HEK293 (cell line): ENCODE measurements around the gene SLC35E1.
A peak's percentile ranks its signal among the peaks of the same experiment; 100 is the strongest.

Experiments
- CTCF ChIA-PET: fragments of 350-600 bp; formaldehyde crosslinking; extraction: SDS; loops from one replicate; lab custom pipeline; 2021; ENCODE audit warnings: antibody characterized with exemption; lab: Yijun Ruan, JAX
- POLR2A ChIA-PET: fragments of 300-600 bp; formaldehyde crosslinking; extraction: SDS; loops from one replicate; lab custom pipeline; 2020; ENCODE audit warnings: antibody characterized with exemption, inconsistent platforms; lab: Yijun Ruan, JAX
- H3K27ac ChIP-seq: fragments of 200-500 bp; sonication (Bioruptor generic); 2 replicates; pipeline ENCODE4 v1.5.1; 2014; ENCODE audit warnings: low read depth, low read length, control low read depth, inconsistent platforms; ENCODE audit errors: extremely low read depth
- H3K36me3 ChIP-seq, 2 experiments: fragments of 200-500 bp in 1 of 2; sonication (Bioruptor generic) in 1 of 2; 1 replicate in 1 of 2; 2 replicates in 1 of 2; pipeline ENCODE4 v1.5.1; 2014 to 2017; ENCODE audit warnings: inconsistent platforms in 2 of 2, low read length in 2 of 2; ENCODE audit not compliant: control insufficient read depth in 2 of 2, insufficient read depth in 1 of 2
- H3K4me1 ChIP-seq: fragments of 200-500 bp; sonication (Bioruptor generic); 2 replicates; pipeline ENCODE4 v1.5.1; 2014; ENCODE audit warnings: mild to moderate bottlenecking, low read length, inconsistent platforms; ENCODE audit not compliant: control insufficient read depth, insufficient read depth
- H3K4me3 ChIP-seq: 2 replicates; pipeline ENCODE4 v1.5.1; 2011; ENCODE audit warnings: low read depth, mild to moderate bottlenecking, control low read depth, low read length, moderate library complexity
- H3K9me3 ChIP-seq: fragments of 200-500 bp; sonication (Bioruptor generic); 2 replicates; pipeline ENCODE4 v1.5.1; 2014; ENCODE audit warnings: low read depth, low read length, inconsistent platforms; ENCODE audit not compliant: control insufficient read depth, insufficient read depth
- FEZF1 ChIP-seq: fragments of 450-650 bp; formaldehyde crosslinking; IDR thresholded peaks from 2 replicates; pipeline ENCODE4 v1.5.1; 2016; ENCODE audit warnings: missing biosample characterization, missing genetic modification characterization
- GLIS1 ChIP-seq: fragments of 450-650 bp; formaldehyde crosslinking; IDR thresholded peaks from 2 replicates; pipeline ENCODE4 v1.5.1; 2016; ENCODE audit warnings: missing biosample characterization, missing genetic modification characterization
- KLF1 ChIP-seq: fragments of 450-650 bp; formaldehyde crosslinking; IDR thresholded peaks from 2 replicates; pipeline ENCODE4 v1.5.1; 2016; ENCODE audit warnings: missing biosample characterization, missing genetic modification characterization
- KLF16 ChIP-seq: fragments of 450-650 bp; formaldehyde crosslinking; IDR thresholded peaks from 2 replicates; pipeline ENCODE4 v1.5.1; 2017; ENCODE audit warnings: missing biosample characterization, missing genetic modification characterization
- SALL2 ChIP-seq: fragments of 450-650 bp; formaldehyde crosslinking; IDR thresholded peaks from 2 replicates; pipeline ENCODE4 v1.5.0; 2017; ENCODE audit warnings: missing biosample characterization, mild to moderate bottlenecking, missing genetic modification characterization, borderline replicate concordance
- ZBTB1 ChIP-seq: fragments of 450-650 bp; formaldehyde crosslinking; IDR thresholded peaks from 2 replicates; pipeline ENCODE4 v1.5.1; 2016; ENCODE audit warnings: missing biosample characterization, missing genetic modification characterization
- ZBTB11 ChIP-seq: fragments of 450-650 bp; formaldehyde crosslinking; conservative IDR thresholded peaks from 2 replicates; pipeline ENCODE4 v1.5.1; 2016; ENCODE audit warnings: low read depth, missing biosample characterization, missing genetic modification characterization
- ZBTB20 ChIP-seq: fragments of 450-650 bp; formaldehyde crosslinking; IDR thresholded peaks from 2 replicates; pipeline ENCODE4 v1.5.1; 2016; ENCODE audit warnings: missing biosample characterization, missing genetic modification characterization
- ZBTB26 ChIP-seq: fragments of 450-650 bp; formaldehyde crosslinking; optimal IDR thresholded peaks from 2 replicates; pipeline ENCODE3; 2016; ENCODE audit warnings: missing biosample characterization, mild to moderate bottlenecking, missing genetic modification characterization
- ZIC2 ChIP-seq: fragments of 450-650 bp; formaldehyde crosslinking; IDR thresholded peaks from 2 replicates; pipeline ENCODE4 v1.5.1; 2016; ENCODE audit warnings: missing biosample characterization, missing genetic modification characterization
- ZNF155 ChIP-seq: fragments of 450-650 bp; formaldehyde crosslinking; IDR thresholded peaks from 2 replicates; pipeline ENCODE4 v1.5.1; 2016; ENCODE audit warnings: missing biosample characterization, missing genetic modification characterization
- ZNF202 ChIP-seq: fragments of 450-650 bp; formaldehyde crosslinking; IDR thresholded peaks from 2 replicates; pipeline ENCODE4 v1.5.1; 2016; ENCODE audit warnings: missing biosample characterization, missing genetic modification characterization, borderline replicate concordance
- ZNF24 ChIP-seq: fragments of 450-650 bp; formaldehyde crosslinking; IDR thresholded peaks from 2 replicates; pipeline ENCODE4 v1.5.1; 2016; ENCODE audit warnings: missing biosample characterization, missing genetic modification characterization
- ZNF335 ChIP-seq: fragments of 450-650 bp; formaldehyde crosslinking; conservative IDR thresholded peaks from 2 replicates; pipeline ENCODE4 v1.5.1; 2016; ENCODE audit warnings: missing biosample characterization, missing genetic modification characterization
- ZNF423 ChIP-seq: fragments of 450-650 bp; formaldehyde crosslinking; IDR thresholded peaks from 2 replicates; pipeline ENCODE4 v1.5.1; 2016; ENCODE audit warnings: missing biosample characterization, missing genetic modification characterization
- ZNF530 ChIP-seq: fragments of 450-650 bp; formaldehyde crosslinking; IDR thresholded peaks from 2 replicates; pipeline ENCODE4 v1.5.1; 2016; ENCODE audit warnings: low read depth, missing biosample characterization, missing genetic modification characterization
- ZNF600 ChIP-seq: fragments of 450-650 bp; formaldehyde crosslinking; IDR thresholded peaks from 2 replicates; pipeline ENCODE4 v1.5.1; 2016; ENCODE audit warnings: missing biosample characterization, missing genetic modification characterization
- ZNF629 ChIP-seq: fragments of 450-650 bp; formaldehyde crosslinking; IDR thresholded peaks from 2 replicates; pipeline ENCODE4 v1.5.1; 2017; ENCODE audit warnings: missing biosample characterization, missing genetic modification characterization
- ZNF660 ChIP-seq: fragments of 450-650 bp; IDR thresholded peaks from 2 replicates; pipeline ENCODE4 v1.5.1; 2018; ENCODE audit warnings: missing biosample characterization, mild to moderate bottlenecking, missing genetic modification characterization
- ZNF664 ChIP-seq: fragments of 450-650 bp; formaldehyde crosslinking; IDR thresholded peaks from 2 replicates; pipeline ENCODE4 v1.5.1; 2016; ENCODE audit warnings: missing biosample characterization, missing genetic modification characterization
- ZNF677 ChIP-seq: fragments of 450-650 bp; IDR thresholded peaks from 2 replicates; pipeline ENCODE4 v1.5.0; 2018; ENCODE audit warnings: missing biosample characterization, mild to moderate bottlenecking, missing genetic modification characterization, moderate library complexity
- ZNF785 ChIP-seq: fragments of 450-650 bp; formaldehyde crosslinking; IDR thresholded peaks from 2 replicates; pipeline ENCODE4 v1.5.1; 2016; ENCODE audit warnings: missing biosample characterization, missing genetic modification characterization
- ZNF830 ChIP-seq: fragments of 450-650 bp; IDR thresholded peaks from 2 replicates; pipeline ENCODE4 v1.5.0; 2018; ENCODE audit warnings: missing biosample characterization, missing genetic modification characterization, low read depth, mild to moderate bottlenecking, moderate library complexity

Gene SLC35E1

GRCh38 chr19:16571822-16572331 is 338 bp downstream of the SLC35E1 start (continued):
- TF ChIP-seq ZBTB11 (tag by site-specific recombination) (peak; percentile 30; the same call in 1 of the 2 replicates), KLF1 (tag by site-specific recombination) (no peak), ZNF830 (tag by site-specific recombination) (no peak), ZNF660 (0 out of 2 replicates have a peak, but pooled peaks have one; percentile 19), ZBTB26 (tag by site-specific recombination) (peak; percentile 83), ZNF423 (tag by site-specific recombination) (no peak), ZNF202 (tag by site-specific recombination) (no peak), ZBTB20 (tag by site-specific recombination) (0 out of 2 replicates have a peak, but pooled peaks have one; percentile 35), ZBTB1 (no peak), ZNF785 (no peak)

GRCh38 chr19:16571283-16571682 is 932 bp downstream of the SLC35E1 start:
- no peak for TF ChIP-seq KLF1 (tag by site-specific recombination)
- no peak for TF ChIP-seq ZNF530 (tag by site-specific recombination)
- peak; percentile 57; the same call in 1 of the 2 replicates for TF ChIP-seq GLIS1 (tag by site-specific recombination)
- no peak for TF ChIP-seq ZNF664 (tag by site-specific recombination)
- TF ChIP-seq ZNF335 (tag by site-specific recombination), result peak; percentile 26; the same call in 1 of the 2 replicates
- 0 out of 2 replicates have a peak, but pooled peaks have one; percentile 25 for TF ChIP-seq ZNF629
- TF ChIP-seq ZNF600, result peak; percentile 53; the same call in 1 of the 2 replicates
- TF ChIP-seq FEZF1, result no peak
- no peak for TF ChIP-seq ZBTB26 (tag by site-specific recombination)
- TF ChIP-seq ZNF24 (tag by site-specific recombination), result no peak
- no peak for TF ChIP-seq ZNF677 (tag by site-specific recombination)
- TF ChIP-seq KLF16 (tag by site-specific recombination), result no peak
- TF ChIP-seq ZNF155 (tag by site-specific recombination), result no peak
- peak; percentile 89 for TF ChIP-seq ZIC2
- TF ChIP-seq SALL2 (tag by site-specific recombination), result no peak
- Histone ChIP-seq H3K4me3 (peak overlapping the region; percentile 82), H3K27ac (no peak overlapping the region; the same call in 1 of the 2 replicates), H3K36me3 (peaks cover 8 to 53% of the 10 kb centered on the region in 2 experiments; a peak in 2 of 3 replicates), H3K9me3 (no peaks in the 10 kb centered on the region), H3K4me1 (peaks cover 2% of the 10 kb centered on the region; the same call in 1 of the 2 replicates)
- ChIA-PET POLR2A (no interaction called here), CTCF (no interaction called here)
